ENCODE data around the gene TIPARP.

DNA sequence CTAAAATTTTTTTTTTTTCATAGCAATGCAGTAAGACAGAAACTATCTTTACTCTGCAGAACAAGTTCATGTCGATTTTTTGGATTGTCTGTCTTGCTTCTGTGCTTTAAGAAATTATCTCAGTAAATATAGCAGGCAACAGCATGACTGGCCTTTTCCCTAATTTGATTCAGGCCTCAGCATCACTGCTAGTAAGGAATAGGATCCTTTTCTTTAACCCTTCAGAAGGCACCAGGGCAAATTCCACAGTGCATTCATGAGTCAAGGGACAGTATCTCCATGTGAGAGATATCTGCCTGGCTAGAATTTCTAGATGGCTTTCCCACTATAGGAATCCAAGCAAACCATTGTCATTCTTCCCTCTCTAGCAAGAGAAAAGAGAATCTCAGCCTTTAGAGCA, 71.4 kb downstream of the TIPARP start:
- TF ChIP-seq GATA3 (IDR thresholded peaks at IDR 0.05; ENCODE audit: low read depth, low read length): no peak
- no peak for TF ChIP-seq GATA2 (IDR thresholded peaks at IDR 0.05; ENCODE audit: low read depth, low read length)
